OCI-M2 (cell line): ENCODE data around the gene IFNK.

ENCODE experiments used
- DNase-seq: peaks from one replicate; lab custom pipeline; 2025; ENCODE audit not compliant: unreplicated experiment; lab: John Stamatoyannopoulos, UW

Gene IFNK

GRCh38 chr9:27537756-27538155, 13.7 kb downstream of the IFNK start:
- no peak for DNase-seq

GRCh38 chr9:27538647-27539046, 14.6 kb downstream of the IFNK start:
- DNase-seq = no peak

GRCh38 chr9:27539479-27540441, 15.7 kb downstream of the IFNK start:
- DNase-seq = no peak

GRCh38 chr9:27540502-27540901, 16.4 kb downstream of the IFNK start:
- no peak for DNase-seq

GRCh38 chr9:27541740-27542139, 17.6 kb downstream of the IFNK start:
- DNase-seq = no peak

- DNase-seq = no peak
Measured at GRCh38 chr9:27542508-27542907, 18.4 kb downstream of the IFNK start.

- no peak for DNase-seq
Measured at GRCh38 chr9:27545471-27545870, 21.4 kb downstream of the IFNK start.

- no peak for DNase-seq
Measured at GRCh38 chr9:27548055-27548741, 24.1 kb downstream of the IFNK start.

- no peak for DNase-seq
Measured at GRCh38 chr9:27549196-27549755, 25.2 kb downstream of the IFNK start.

GRCh38 chr9:27554712-27555111, 30.6 kb downstream of the IFNK start:
- DNase-seq = no peak

- DNase-seq = no peak
Measured at GRCh38 chr9:27556470-27556869, 32.4 kb downstream of the IFNK start.

GRCh38 chr9:27558307-27558706, 34.2 kb downstream of the IFNK start:
- DNase-seq = no peak

GRCh38 chr9:27560457-27560856, 36.4 kb downstream of the IFNK start:
- no peak for DNase-seq

GRCh38 chr9:27561685-27562084, 37.6 kb downstream of the IFNK start:
- DNase-seq = no peak

GRCh38 chr9:27563738-27564430, 39.8 kb downstream of the IFNK start:
- no peak for DNase-seq

- no peak for DNase-seq
Measured at GRCh38 chr9:27564670-27565069, 40.6 kb downstream of the IFNK start.

GRCh38 chr9:27565696-27566095, 41.6 kb downstream of the IFNK start:
- no peak for DNase-seq

- no peak for DNase-seq
Measured at GRCh38 chr9:27566118-27566517, 42.0 kb downstream of the IFNK start.

- no peak for DNase-seq
Measured at GRCh38 chr9:27569406-27569805, 45.3 kb downstream of the IFNK start.

GRCh38 chr9:27571011-27571410, 46.9 kb downstream of the IFNK start:
- no peak for DNase-seq

- no peak for DNase-seq
Measured at GRCh38 chr9:27572061-27572460, 48.0 kb downstream of the IFNK start.
